ENCODE measurements around the gene SLC35E3.
"Not testable (repeated sequence)": the region's sequence is repeated elsewhere in the genome, so short reads cannot be mapped to it uniquely, and the experiment has no call there.

SLC35E3 gene

DNA sequence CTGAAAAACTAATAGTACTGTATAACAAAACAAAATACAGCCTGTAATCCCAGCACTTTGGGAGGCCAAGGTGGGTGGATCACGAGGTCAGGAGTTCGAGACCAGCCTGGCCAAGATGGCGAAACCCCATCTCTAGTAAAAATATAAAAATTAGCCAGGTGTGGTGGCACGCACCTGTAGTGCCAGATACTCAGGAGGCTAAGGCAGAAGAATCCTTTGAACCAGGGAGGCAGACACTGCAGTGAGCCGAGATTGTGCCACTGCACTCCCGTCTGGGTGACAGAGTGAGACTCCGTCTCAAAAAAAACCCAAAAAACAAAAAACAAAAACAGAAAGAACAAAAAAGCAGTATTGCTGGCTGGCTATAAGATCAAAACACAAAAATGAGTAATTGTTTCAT is 55.1 kb downstream of the SLC35E3 start:
- not testable (repeated sequence) for H3K4me3 Mint-ChIP-seq, H3K4me1 Mint-ChIP-seq, H3K9me3 Mint-ChIP-seq, DNase-seq, H3K27me3 Mint-ChIP-seq, ATAC-seq
- H3K27ac Mint-ChIP-seq: peak overlapping the region in 1 of 2 donors; percentile 71

DNA sequence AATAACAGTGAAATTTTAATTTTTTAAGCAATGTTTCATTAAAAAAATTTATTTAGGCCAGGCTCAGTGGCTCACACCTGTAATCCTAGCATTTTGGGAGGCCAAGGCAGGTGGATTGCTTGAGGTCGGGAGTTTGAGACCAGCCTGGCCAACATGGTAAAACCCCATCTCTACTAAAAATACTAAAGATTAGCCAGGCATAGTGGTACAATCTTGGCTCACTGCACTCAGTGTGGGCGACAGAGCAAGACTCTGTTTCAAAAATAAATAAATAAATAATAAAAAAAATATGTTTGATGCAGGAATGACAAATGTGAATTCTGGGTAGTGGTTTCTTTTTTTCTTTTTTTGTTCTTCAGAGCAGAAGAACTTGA is 56.4 kb downstream of the SLC35E3 start:
- not testable (repeated sequence) for DNase-seq, H3K4me3 Mint-ChIP-seq, ATAC-seq, H3K4me1 Mint-ChIP-seq, H3K9me3 Mint-ChIP-seq, H3K27me3 Mint-ChIP-seq, H3K27ac Mint-ChIP-seq

DNA sequence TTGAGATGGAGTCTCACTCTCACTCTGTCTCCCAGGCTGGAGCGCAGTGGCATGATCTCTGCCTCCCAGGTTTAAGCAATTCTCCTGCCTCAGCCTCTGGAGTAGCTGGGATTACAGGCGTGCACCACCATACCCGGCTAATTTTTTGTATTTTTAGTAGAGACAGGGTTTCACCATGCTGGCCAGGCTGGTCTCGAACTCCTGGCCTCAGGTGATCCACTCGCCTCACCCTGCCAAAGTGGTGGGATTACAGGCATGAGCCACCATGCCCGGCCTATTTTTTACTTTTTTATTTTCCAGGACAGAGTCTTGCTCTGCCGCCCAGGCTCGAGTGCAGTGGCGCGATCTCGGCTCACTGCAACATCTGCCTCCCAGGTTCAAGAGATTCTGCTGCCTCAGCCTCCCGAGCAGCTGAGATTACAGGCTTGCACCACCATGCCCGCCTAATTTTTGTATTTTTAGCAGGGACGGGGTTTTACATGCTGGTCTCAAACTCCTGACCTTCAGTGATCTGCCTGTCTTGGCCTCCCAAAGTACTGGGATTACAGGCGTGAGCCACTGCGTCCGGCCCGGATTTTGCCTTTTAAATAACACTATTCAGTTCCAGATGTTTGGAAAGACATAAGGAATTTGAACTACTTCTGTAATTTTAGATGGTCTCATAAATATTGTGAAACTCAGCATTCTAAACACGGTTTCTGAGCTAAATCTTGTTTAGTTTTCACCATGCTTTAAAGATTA is 57.1 kb downstream of the SLC35E3 start:
- not testable (repeated sequence) for H3K4me3 Mint-ChIP-seq, H3K9me3 Mint-ChIP-seq, H3K27ac Mint-ChIP-seq, H3K27me3 Mint-ChIP-seq, DNase-seq, ATAC-seq
- H3K4me1 Mint-ChIP-seq: peaks cover 12% of the 10 kb centered on the region

DNA sequence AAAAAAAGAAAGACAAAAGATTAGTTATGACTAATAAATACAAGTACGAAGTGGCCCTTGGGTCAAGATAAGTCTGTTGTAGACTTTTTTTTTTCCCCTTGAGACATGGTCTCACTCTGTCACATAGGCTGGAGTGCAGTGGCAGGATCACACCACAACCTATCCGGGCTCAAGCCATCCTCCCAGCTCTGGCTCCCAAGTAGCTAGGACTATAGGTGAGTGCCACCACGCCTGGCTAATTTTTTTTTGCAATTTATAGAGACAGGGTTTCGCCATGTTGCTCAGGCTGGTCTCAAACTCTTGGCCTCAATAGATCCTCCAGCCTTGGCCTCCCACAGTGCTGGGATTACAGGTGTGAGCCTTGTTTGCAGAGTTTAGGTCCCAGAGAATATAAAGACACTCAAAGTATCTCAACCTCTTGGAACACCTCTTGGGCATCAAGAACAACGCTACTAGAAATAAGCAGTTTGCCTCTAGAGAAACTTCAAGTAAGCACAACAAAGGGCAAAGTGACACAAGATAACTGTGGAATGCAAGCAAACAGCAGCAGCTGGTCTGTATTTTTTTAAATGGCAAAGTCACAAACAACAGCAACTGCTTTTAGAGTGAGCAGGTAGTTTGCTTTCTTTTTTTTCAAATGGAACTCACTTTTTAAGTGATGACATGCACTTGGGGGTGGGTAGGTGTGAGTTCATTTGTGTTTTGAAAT is 58.1 kb downstream of the SLC35E3 start:
- H3K27ac Mint-ChIP-seq: no peak overlapping the region
- no peaks in the 10 kb centered on the region for H3K9me3 Mint-ChIP-seq
- ATAC-seq (no peak), DNase-seq (no peak)
- no peak overlapping the region for H3K4me3 Mint-ChIP-seq
- H3K27me3 Mint-ChIP-seq: no peaks in the 10 kb centered on the region
- peaks cover 12% of the 10 kb centered on the region for H3K4me1 Mint-ChIP-seq

DNA sequence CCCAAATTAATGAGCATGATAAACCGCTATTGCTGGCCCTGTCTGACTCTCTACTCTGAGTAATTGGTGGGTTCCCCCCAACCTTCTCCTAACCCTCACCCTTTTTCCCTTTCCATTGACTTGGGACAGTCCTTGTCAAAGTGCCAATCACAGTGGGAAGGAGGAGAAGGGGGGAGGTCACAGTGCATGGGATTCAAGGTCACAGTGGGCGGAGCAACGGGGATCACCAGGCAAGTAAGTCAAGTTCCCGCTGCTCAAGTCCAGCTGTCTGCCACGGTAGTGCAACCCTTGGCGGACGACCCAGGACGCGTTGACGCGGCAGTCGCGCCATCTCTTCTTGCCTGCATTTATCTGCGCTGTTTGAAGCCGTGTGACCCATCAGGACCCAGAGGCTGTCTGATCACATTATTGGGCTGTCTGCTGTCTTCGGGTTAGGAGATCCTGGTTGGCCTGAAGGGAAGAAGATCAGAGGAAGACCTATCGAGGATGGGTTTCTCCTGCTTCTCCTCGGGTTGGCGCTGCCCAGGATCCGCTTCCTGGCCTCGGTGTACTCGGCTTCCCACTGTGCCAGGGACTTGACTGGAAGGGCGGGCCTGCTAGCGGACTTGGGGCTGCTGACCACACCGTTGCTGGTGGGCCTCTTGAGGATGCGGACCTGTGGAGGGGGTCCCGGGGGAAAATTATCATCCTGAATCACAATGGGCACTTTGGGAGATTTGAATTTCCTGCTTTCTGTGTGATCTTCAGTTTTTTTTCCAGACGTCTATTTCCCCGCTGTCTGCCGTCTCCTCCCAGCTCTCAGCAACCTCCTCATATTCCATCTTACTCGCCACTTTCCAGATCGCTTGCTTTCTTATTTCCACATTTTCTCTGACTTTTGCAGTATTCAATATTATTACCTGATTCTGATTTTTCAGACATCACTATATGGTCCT is 58.9 kb downstream of the SLC35E3 start:
- Mint-ChIP-seq H3K9me3 (no peaks in the 10 kb centered on the region), H3K27me3 (no peaks in the 10 kb centered on the region), H3K4me3 (no peak overlapping the region), H3K27ac (no peak overlapping the region), H3K4me1 (peaks cover 12% of the 10 kb centered on the region)
- ATAC-seq (no peak), DNase-seq (no peak)

DNA sequence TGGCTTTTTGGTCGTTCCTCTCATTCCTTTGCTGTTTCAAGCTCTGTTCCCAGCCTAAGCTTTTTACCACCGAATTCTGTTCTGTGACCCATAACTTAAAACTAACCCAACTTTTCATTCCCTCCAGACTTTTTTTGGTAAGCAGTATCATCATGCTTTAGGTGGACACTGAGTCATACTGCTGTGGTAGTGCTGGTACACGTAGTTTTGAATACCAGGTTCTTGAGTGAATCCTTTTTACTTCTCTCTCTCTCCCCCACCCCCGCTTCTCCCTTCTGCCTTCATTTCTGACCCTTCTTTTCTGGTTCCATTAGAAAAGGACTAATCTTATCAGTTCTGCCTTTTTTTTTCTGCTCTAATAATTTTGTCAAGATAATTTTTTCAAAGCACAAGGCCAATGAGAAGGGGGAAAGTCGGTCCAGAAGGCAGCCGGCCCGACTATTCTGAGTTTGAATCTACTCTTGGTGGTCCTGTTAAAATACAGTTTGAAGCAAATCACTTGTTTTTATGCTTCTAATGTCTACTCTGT is 59.7 kb downstream of the SLC35E3 start:
- no peaks in the 10 kb centered on the region for H3K9me3 Mint-ChIP-seq
- ATAC-seq (no peak), DNase-seq (no peak)
- no peak overlapping the region for H3K27ac Mint-ChIP-seq
- no peak overlapping the region for H3K4me3 Mint-ChIP-seq
- no peaks in the 10 kb centered on the region for H3K27me3 Mint-ChIP-seq
- peaks cover 13% of the 10 kb centered on the region for H3K4me1 Mint-ChIP-seq

DNA sequence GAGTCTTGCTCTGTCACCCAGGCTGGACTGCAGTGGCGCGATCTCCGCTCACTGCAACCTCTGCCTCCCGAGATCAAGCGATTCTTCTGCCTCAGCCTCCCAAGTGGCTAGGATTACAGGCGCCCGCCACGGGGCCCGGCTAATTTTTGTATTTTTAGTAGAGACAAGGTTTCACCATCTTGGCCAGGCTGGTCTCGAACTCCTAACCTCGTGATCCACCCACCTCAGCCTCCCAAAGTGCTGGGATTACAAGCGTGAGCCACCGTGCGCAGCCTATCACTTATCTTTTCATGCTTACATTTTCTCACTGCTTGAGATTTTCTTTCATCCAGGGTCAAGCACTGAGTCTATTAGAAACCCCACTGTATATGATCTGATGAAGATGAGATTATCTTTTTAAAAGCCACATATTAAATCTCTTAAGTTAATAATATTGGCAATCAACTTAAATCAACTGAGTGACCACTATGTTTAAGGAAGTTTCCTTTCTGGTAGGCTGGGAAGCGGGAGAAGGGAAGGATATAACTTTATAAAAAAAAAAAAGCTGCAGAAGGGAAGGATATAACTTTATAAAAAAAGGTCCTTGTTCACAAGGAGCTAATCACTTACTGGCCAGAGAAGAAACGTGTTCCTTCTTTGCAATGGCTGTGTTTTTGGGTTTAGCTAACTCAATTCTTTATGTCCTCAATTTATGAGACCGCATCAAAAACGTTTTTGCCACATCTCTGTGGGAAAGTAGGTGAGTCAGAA is 60.7 kb downstream of the SLC35E3 start:
- Mint-ChIP-seq H3K27ac (peak overlapping the region; percentile 86 to 99), H3K4me3 (peak overlapping the region; percentile 38 to 84), H3K27me3 (no peaks in the 10 kb centered on the region), H3K4me1 (peaks cover 23% of the 10 kb centered on the region), H3K9me3 (no peaks in the 10 kb centered on the region)
- ATAC-seq (no peak), DNase-seq (no peak)

DNA sequence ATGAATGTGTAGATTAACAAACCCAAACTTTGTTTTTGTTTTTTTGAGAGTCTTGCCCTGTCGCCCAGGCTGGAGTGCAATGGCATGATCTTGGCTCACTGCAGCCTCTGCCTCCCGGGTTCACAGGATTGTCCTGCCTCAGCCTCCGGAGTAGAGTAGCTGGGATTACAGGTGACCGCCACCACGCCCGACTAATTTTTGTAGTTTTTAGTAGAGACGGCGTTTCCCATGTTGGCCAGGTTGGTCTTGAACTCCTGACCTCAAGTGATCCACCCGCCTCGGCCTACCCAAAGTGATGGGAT is 61.2 kb downstream of the SLC35E3 start:
- peaks cover 27% of the 10 kb centered on the region for H3K4me1 Mint-ChIP-seq

DNA sequence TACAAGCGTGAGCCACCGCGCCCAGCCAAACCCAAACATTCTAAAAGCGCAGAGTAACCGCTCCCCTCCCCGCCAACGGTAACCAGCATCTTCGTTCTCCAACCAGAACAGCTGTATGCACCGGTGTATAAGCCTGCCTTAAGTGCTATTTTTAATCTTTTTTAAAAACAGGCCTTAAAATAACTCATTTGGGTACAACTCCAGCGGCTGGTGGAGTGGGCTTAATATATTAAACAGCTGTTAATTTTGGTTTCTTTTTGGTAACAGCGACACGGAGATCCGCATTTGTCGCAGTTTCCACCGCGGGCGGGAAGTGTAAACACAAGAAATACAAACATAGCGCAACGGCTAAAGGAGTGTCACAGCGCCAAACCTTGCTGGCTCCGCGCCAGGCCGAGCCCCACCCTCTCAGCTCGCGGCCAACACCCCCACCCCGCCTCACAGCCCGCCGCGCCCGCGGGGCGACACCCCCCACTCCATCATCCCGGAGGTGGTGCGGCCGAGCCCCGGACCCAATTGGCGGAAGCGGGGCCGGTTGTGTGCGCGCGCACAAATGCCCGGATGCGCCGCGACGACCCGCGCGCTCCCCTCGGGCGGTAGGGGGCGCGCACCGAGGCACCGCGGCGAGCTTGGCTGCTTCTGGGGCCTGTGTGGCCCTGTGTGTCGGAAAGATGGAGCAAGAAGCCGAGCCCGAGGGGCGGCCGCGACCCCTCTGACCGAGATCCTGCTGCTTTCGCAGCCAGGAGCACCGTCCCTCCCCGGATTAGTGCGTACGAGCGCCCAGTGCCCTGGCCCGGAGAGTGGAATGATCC is 61.8 kb downstream of the SLC35E3 start, which contains the start of gene MDM2:
Gene MDM2, plus strand, starts transcription at position 602 of the 812 bp plus-strand sequence. CDS start 301 bp downstream, outside the sequence.
- Mint-ChIP-seq H3K9me3 (no peaks in the 10 kb centered on the region), H3K27me3 (no peaks in the 10 kb centered on the region), H3K4me3 (peak within 1 kb of the TSS; percentile 84 to 95), H3K27ac (peak within 1 kb of the TSS; percentile 99 to 100), H3K4me1 (peaks cover 32% of the 10 kb centered on the region)
- ATAC-seq (peak; percentile 88), DNase-seq (peak; percentile 99)

More for the DNA sequence above, 61.2 kb downstream of the SLC35E3 start:
- not testable (repeated sequence) for ATAC-seq, DNase-seq, H3K27me3 Mint-ChIP-seq, H3K9me3 Mint-ChIP-seq
- Mint-ChIP-seq H3K4me3 (peak overlapping the region; percentile 84 to 95), H3K27ac (peak overlapping the region; percentile 99 to 100)

DNA sequence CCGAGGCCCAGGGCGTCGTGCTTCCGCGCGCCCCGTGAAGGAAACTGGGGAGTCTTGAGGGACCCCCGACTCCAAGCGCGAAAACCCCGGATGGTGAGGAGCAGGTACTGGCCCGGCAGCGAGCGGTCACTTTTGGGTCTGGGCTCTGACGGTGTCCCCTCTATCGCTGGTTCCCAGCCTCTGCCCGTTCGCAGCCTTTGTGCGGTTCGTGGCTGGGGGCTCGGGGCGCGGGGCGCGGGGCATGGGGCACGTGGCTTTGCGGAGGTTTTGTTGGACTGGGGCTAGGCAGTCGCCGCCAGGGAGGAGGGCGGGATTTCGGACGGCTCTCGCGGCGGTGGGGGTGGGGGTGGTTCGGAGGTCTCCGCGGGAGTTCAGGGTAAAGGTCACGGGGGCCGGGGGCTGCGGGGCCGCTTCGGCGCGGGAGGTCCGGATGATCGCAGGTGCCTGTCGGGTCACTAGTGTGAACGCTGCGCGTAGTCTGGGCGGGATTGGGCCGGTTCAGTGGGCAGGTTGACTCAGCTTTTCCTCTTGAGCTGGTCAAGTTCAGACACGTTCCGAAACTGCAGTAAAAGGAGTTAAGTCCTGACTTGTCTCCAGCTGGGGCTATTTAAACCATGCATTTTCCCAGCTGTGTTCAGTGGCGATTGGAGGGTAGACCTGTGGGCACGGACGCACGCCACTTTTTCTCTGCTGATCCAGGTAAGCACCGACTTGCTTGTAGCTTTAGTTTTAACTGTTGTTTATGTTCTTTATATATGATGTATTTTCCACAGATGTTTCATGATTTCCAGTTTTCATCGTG is 62.6 kb downstream of the SLC35E3 start:
- no peaks in the 10 kb centered on the region for H3K9me3 Mint-ChIP-seq
- ATAC-seq (peak; percentile 70), DNase-seq (peak; percentile 79 to 89)
- H3K27ac Mint-ChIP-seq: peak overlapping the region; percentile 99 to 100
- H3K4me1 Mint-ChIP-seq: peaks cover 39% of the 10 kb centered on the region
- peak overlapping the region; percentile 84 to 95 for H3K4me3 Mint-ChIP-seq
- H3K27me3 Mint-ChIP-seq: no peaks in the 10 kb centered on the region

DNA sequence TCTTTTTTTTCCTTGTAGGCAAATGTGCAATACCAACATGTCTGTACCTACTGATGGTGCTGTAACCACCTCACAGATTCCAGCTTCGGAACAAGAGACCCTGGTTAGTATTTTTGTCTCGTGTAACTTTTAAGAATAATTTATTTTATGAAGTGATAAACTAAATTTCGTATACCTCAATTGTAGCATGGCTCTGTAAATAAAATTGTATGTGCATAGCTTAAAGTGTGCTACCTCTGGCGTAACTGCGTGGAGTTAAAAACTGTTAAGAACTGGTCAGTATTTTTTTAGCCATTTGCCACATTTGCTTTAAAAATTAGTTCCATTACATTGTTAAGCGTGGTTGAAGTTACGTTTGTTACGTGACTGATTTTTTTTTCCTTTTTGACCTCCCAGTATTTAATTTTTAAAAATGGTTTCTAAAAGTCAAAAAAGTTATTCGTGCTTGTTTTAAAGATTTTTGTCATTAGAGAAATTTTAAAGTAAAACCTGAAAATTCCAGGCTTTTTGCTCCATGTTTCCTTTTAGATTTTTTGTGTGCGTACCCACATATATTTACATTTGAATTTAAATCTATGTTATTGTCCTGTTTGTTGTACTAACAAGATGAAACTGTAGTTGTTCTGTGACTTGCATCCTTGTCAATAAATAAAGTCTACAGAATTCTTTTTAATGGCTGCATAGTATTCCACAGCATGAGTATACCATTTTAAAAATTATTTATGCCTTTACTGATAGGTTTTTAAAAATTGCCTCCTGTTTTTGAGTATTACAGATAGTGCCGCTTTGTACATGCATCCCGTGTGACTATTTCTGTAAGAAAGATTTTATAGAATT is 63.4 kb downstream of the SLC35E3 start:
- no peaks in the 10 kb centered on the region for H3K9me3 Mint-ChIP-seq
- peak overlapping the region; percentile 99 to 100 for H3K27ac Mint-ChIP-seq
- H3K4me1 Mint-ChIP-seq: peaks cover 44% of the 10 kb centered on the region
- H3K27me3 Mint-ChIP-seq: no peaks in the 10 kb centered on the region
- no peak for ATAC-seq
- no peak for DNase-seq
- H3K4me3 Mint-ChIP-seq: peak overlapping the region; percentile 84 to 95

DNA sequence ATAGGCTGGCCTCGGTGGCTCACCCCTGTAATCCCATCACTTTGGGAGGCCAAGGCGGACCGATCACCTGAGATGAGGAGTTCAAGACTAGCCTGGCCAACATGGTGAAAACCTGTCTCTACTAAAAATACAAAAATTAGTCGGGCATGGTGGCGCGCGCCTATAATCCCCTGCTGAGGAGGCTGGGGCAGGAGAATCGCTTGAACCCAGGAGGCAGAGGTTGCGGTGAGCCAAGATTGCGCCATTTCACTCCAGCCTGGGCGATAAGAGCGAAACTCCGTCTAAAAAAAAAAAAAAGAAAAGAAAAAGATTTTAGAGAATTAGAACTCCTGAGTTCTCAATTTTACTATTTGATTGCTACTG is 64.0 kb downstream of the SLC35E3 start:
- DNase-seq, ATAC-seq, H3K27me3 Mint-ChIP-seq, H3K9me3 Mint-ChIP-seq: not testable (repeated sequence)
- Mint-ChIP-seq H3K4me1 (peaks cover 50% of the 10 kb centered on the region), H3K4me3 (peak overlapping the region; percentile 84 to 95), H3K27ac (peak overlapping the region; percentile 99 to 100)

DNA sequence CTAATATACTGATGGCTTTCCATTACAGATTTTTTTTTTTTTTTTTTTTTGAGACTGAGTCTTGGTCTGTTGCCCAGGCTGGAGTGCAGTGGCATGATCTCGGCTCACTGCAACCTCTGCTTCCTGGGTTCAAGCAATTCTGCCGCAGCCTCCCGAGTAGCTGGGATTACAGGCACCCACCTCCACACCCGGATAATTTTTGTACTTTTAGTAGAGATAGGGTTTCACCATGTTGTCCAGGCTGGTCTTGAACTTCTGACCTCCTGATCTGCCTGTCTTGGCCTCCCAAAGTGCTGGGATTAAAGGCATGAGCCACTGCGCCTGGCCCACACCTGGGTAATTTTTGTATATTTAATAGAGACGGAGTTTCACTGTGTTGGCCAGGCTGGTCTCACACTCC is 65.6 kb downstream of the SLC35E3 start:
- Mint-ChIP-seq H3K4me3 (peak overlapping the region; percentile 46 to 84), H3K27ac (peak overlapping the region in 1 of 2 donors; percentile 89), H3K4me1 (peaks cover 53% of the 10 kb centered on the region)
- ATAC-seq, H3K9me3 Mint-ChIP-seq, DNase-seq, H3K27me3 Mint-ChIP-seq: not testable (repeated sequence)
